Activated naive CD8-positive, alpha-beta T cell treated with anti-CD3 and anti-CD28 coated beads, Interleukin-2, amount 50 U/mL, for 16 hours (primary cell): Measurements from ENCODE around the gene KMT2C.

ENCODE experiments used
- DNase-seq: peaks from one replicate; pipeline ENCODE4 v3.0.0-alpha.2; 2020; ENCODE audit warnings: low read depth, low spot score

The KMT2C gene

DNA sequence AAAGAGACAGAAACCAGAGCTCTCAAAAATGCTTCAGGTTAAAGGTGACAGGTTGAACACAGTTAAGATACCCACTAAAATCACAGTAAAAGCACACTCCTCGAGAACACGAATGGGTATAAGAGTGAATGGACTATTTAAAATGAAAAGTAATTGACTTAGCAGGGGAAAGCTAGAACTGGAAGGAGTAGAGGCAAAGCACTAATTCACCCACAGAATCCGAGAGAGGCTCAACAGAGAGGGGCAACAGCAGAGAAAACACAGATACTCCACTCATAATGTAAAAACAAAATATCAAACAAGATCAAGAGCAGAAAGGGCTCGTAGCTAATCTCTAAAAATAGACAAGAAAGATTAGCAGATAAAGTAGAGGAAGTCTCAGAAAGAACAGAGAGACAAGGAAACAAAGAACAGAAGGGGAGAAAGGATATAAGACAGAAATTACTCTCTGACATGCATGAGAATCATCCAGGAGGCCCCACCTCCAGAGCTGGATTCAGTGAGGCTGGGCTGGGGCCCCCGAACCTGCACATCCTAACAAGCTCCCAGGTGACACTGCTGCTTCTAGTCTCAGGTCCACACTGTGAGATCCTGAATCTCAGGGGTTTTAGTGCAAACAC is 292.7 kb downstream of the KMT2C start:
- no peak for DNase-seq

DNA sequence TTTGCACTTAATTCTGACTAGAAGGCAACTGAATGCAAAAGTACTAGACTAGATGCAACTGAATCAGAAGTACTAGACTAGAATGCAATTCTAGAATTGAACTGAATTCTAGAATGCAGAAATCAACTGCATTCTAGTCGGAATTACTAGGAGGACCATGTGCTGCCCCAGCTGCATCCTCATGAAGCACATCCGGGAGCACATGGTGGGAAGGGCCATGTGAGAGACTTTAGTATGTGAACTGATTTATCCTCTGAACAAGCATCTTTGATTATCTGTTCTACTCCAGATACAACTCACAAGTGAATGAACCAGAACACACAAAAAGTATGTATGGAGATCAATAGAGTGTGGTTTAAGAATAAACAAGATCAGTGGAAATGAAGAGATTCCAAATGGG is 295.2 kb downstream of the KMT2C start:
- DNase-seq: no peak

DNA sequence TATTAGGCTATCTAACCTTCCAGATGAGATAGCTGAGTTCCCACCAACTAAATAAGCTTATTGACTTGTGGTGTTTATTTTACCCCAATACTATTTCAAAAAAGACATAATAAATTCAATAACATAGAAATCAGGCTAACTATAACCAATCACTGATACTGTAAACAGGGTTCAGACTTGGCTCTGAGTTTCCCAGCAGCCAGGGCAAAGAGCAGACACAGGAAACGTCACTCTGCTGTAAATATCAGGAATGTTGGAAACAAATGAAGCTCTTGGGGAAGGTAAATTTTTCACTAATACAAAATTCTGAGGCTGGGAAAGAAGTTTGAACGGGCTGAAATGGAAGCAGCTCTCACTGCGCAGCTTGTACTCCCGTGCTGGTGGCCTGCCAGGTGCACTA is 295.7 kb downstream of the KMT2C start:
- no peak for DNase-seq

DNA sequence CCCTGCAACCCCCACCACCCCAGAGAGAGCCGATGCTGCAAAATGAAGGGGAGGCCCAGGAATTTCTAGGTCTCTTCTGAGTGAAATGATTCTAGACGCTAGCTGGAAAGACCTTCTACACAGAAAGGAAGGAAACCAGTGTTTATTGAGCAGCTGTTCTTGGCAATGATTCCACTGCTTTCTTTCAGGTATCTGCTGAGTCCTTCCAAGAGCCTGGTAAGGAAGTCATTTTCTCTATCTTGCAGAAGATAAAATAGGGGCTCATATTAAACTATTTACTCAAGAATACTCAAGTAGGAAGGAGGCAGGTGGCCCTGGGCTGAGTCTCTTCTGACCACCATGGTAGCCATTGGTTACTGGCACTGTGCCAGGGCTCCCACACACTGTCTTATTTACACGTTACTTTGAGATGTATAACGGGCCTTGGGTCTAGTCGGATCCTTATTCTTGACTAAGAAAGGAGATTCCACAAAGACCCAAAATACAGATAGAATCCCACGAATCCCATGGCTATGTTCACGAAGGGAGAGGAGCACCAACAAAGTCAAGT is 298.3 kb downstream of the KMT2C start:
- DNase-seq: no peak

DNA sequence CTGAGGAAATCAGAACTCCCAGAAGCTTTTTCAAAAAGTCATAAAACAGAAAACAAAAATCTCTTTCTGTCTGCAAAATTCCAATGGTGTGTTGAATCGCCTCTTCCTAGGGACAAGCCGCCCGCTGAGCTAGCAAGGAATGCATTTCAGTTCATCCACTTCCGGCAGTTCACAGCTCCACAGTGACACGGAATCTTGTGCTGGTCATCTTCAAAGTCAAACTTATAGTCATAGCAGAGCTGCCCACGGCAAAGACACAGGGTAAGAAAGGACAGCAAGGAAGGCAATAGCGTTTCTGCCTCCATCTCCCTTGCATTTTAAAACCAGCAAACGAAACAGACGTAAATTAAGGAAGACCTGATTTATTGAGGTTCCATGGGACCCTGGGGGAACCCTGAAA is 299.1 kb downstream of the KMT2C start:
- no peak for DNase-seq

DNA sequence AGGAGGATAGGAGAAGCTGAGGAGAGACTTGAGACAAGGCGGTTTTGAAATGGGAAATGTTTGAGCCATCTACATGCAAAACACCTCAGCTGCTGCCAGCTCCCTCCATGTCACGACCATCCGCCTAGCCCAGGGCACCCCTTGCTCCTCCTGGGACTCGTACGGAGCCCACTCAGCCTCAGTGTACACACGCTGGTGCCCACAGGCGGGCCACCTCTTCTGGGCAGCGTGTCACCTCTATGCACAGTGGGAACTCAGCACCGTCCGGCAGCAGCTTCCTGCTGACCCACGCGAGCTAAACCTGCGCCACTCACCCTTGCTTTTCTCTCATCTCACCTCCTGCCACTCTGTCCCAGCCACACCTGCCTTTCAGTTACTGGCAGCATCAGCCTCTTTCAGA is 302.0 kb downstream of the KMT2C start:
- no peak for DNase-seq

DNA sequence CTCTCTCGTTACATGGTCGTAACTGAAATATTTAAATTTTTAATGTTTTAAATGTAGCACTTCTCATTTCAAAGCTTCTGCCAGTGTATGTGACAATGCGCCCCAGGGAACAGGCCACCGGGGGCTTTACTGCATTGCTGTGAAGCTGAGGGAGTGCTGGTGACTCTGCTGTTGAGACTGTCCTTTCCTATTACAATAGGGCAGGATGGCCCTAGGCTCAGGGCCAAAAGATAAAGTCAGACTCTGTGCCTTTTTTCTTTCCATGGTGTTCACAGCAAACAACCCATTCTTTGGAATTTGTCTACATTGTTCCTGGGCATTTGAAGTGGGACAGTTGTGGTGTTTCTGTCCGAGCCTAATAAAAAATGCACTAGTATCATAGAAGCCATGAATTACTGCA is 303.0 kb downstream of the KMT2C start:
- no peak for DNase-seq

DNA sequence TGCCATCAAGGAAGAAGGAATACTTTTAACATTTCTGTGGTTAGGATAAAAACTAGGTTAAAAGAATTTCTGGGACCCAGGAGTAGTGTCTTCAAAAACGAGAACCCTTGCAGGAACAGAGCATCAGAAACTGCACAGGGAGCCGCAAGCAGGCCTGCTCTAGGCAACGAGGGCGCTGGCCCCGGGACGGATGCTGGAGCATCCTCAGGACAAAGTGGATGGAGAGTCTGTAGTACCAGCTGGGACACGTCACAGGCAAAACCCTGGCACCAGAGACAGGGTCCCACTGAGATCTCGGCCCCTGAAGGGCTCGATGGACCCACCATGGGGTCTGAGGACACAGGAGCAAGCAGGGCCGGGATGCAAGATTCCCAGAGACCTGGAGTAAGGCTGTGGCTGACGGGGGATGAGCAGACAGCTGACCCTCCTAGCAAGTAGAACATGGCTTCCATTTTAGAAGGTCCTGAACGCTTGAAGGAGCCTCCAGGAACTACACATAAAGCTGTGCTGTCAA is 303.8 kb downstream of the KMT2C start:
- DNase-seq: no peak

DNA sequence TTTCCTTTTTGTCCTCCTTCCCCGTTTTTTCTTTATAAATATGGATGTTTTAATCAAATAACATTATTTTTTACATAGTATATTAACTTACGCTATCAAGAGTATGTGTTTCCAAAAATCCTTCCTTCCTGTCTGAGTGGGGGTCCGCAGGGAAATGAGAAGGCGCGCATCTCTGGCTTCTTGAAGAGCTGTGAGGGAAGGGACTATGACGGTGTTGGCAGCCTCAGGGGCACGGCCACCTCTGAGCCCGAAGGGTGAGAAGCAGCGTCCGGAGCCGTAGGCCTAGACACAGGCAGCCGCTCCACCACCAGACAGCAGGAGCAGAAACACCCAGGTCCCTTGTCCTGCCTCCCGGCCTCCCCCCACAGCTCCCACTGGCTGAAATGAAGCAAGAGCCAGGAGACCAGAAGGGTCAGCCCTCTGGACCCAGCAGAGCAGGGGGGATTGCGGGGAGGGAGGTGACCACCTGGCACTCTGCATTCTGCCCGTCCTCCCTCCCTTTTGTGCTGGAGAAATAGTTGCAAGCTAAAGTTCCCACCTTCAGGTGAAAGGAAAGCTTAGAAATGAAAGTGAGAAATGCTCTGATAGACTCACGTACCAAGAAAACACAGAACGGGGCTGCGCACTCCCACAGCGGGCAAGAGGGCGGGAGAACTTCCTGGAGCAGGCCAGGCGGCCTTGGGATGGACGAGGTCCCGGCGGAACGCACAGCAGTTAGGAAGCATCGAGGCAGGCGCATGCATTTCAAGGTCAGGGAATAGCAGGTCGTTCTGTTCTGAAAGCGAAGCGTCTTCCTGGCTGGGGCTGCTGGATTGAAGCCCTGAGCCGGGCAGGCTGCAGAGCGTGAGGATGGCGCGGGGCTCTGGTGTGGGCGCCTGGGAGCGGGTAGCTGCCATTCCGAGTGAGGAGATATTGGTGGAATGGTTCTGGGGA is 304.9 kb downstream of the KMT2C start:
- DNase-seq: no peak

DNA sequence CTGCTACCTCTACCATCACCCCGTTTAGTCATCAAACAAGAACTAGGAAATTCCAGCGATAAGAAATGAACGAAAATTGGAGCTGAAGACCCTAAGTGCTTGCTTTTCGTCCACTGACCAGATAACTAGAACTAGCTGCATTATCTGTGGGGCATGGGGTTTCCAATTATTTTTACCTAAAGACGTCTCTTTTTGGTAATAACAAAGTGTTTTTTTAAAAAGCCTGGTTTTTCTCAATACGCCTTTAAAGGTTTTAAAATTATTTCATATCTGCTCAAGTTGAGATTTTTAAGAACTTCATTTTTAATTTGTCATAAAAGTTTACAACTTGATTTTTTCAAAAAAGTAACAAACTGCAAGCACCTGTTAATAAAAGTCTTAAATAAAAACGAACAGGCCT is 306.1 kb downstream of the KMT2C start:
- no peak for DNase-seq

DNA sequence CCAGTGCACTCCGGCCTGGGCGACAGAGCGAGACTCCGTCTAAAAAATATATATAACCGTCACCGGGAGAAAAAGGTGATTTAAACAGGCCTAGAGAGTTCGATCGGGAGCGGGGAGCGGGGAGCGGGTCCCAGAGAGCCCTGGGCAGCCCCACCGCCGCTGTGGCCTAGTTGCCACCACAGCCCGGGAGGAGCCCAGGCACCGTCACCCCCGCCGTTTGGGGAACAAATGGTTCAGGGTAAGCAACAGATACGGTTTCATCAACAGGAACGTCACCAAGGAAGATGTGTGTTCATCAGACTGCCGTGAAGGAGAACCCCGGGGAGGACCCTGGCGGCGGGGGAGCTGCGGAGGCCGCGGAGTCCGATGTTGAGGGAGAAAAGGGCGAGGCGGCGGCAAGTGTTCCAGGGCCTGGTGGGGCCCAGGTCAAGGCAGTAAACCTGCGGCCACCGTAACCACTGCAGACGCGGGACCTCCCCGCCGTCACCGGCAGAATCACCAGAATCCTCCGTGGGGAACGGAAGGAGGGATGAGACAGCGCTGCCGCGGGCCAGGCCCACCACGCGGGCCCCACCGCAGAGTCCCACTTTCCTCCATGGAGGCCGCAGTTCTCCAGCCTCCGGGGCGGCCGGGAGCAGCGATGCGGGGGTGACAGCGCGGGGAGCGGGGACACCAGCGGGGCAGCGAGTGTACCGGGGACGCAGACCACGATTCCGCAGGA is 306.9 kb downstream of the KMT2C start:
- DNase-seq: no peak

DNA sequence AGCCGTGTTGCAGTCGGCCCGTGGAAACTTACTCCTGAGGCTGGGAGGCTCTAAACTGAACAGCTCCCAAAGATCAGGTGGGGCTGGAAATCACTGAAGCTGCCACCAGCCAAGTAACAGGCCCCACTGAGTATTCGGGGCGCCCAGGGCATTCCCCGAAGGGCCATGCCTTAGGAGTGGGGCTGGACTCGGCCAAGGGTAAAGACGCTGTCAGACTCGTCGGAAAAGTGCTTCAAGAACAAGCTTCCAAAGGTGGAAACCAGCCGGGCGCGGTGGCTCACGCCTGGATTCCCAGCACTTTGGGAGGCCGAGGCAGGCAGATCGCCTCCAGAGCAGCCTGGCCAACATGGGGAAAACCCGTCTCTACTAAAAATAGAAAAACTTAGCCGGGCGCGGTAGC is 307.6 kb downstream of the KMT2C start:
- no peak for DNase-seq

DNA sequence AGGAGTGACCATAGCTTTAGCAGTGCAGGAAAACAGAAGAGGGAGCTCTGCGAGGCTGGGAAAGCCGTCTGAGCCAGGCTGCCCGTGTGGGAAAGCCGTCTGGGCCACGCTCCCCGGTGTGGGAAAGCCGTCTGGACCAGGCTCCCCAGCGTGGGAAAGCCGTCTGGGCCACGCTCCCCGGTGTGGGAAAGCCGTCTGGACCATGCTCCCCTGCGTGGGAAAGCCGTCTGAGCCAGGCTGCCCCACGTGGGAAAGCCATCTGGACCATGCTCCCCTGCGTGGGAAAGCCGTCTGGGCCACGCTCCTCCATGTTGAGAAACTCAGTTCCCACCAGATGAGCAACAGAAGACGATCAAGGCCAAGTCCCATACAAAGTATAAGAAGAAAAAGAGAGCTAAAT is 308.6 kb downstream of the KMT2C start:
- DNase-seq: no peak

DNA sequence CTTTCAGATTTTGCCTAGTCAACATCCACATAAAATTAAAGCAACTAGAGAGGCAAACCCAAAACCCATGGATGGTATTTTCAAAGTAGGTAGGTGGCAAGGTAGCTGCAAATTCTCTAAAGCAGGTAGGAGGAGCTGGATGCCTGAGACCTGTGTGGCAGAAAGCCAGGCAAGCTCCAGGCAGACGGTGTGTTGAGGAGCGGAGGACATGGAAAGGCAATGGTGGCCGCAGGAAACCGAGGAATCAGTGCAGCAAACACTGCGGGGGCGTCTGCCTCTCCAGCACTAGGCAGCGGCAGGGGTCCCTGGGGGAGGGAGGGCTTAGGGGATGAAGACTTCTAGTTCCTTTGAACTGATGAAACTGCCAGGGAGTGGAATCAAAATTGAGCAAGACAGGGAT is 309.1 kb downstream of the KMT2C start:
- DNase-seq: no peak

DNA sequence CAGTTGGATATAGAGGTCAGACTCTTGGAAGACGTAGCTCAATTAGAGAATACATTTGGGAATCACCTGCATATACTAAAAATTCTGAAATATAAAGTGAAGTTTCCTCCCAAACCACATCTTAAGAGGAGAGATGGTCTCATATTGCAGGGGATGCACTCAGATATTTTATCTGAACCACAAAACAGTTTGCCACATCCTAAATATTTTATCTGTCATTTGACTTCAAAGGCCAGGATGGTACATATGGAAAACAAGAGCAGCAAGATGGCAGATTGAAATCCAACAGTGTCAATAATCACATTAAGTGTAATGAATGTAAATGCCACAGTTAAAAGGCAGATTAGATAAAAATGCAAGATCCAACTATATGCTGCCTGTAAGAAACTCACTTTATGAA is 313.3 kb downstream of the KMT2C start:
- DNase-seq: no peak

DNA sequence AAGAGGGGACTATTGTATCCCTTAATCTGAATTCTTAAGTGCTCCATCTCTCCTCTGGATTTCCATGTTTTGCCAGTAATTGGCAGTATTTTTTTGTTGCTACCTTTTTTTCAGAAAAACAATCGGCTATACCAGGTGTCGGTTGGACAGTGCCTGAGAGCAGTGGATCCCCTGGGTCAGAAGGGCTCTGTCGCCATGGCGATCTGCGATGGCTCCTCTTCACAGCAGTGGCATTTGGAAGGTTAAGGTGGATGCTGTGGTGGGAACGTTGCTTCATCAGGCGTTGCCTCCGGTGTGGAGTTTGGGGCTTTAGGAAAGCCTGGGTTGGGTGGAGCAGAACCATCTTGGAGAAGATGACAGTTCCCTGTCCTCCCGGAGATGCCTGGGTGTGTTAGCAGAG is 314.4 kb downstream of the KMT2C start:
- DNase-seq: no peak

DNA sequence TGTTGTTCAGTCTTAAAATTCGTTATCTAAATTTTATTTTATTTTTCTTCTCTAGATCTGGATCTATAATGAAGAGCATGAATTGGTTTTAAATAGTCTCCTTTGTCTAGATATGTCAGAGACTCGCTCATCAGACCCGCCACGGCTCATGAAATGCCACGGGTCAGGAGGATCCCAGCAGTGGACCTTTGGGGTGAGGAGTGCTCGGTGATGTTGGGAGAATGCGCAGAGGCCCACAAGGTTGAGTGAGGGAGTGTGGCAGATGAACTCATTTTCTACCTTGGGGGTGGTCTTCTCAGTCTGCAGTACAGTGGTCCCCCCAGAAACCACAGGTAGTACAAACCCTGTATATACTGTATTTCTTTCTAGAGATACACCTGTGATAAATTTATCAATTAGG is 315.0 kb downstream of the KMT2C start:
- no peak for DNase-seq

DNA sequence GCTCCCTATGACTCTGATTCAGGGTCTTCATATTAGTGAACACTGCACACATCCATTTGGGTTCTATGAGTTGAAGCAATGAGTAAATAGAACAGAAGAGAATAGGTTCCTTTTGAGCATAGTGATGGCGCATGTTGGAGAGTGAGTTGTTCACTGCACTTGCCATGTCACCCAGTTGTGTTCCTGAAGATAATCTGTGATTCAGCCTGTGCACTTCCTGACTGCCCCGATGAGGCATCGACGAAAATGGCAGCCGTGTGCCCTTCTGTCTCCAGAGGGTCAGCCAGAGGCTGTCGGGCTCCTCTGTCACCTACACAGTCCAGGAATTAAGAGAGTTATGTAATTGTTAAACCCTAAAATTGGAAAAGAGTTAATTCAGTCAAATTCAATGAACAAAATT is 315.6 kb downstream of the KMT2C start:
- DNase-seq: no peak

DNA sequence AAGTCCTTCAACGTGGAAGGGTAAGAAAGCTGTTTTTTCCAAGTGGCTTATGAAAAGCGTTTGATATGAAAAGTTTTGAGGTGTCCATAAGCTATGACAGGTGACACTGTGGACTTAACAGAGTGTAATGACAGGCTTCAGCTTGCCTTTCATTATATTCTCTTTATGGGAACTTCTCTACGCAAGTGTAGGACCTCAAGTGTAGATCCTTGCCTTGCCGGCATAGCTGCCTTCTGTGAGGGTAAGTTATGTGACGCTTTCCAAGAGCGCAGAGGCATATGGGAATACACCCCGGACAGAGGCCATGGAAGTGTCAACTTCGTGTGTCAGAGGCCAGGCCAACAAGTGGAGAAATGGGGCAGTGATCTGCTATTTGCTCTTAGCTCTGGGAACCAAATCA is 318.4 kb downstream of the KMT2C start:
- DNase-seq: no peak

DNA sequence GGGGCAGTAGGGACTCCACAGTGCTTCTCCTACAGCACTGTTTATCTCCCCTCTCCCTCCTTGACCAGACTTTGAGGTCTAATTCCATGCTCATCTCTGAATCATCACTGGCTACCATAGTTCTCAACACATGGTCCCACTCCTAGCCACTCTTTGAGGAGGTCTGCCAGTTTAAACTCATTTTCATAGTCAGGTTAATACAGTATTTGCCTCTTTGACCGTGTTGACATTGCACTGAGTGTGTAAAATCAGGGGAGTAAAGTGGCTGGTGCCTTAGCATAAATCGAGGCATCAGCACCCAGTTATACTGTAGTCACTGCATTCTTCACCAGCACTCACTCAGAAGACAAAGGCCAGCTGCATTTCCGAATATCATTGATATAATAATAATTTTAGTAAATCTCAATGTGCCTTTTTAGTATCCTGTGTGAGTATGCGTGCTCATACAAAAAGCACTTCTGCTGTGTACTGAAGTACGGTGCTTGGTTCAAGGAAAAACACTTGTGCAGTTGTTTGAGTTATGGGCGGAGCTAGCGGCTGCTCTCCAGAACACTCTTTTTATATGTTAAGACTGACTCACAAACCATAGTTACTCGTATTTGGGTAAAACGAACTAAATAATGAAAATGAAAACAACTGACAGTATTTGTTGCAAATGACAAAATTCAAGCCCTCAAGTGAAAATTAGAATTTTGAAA is 320.6 kb downstream of the KMT2C start:
- DNase-seq: no peak

DNA sequence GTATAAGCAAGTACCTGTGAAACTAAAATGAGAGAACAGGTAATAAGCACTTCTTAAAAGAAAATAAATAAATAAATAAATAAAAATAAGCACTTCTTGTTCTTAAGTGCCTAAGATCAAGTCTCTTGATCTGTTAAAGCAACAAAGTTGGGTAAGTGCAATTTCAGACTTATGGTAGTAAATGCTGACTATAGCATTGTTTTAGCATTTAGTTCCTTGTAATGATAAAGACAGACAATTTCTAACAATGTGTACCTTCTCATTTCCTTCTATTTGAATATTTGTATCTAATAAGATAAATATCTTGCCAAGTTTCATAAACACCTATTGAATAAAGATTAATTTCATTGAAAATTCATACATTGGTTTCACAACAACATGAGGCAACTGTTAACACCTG is 323.0 kb downstream of the KMT2C start:
- no peak for DNase-seq

DNA sequence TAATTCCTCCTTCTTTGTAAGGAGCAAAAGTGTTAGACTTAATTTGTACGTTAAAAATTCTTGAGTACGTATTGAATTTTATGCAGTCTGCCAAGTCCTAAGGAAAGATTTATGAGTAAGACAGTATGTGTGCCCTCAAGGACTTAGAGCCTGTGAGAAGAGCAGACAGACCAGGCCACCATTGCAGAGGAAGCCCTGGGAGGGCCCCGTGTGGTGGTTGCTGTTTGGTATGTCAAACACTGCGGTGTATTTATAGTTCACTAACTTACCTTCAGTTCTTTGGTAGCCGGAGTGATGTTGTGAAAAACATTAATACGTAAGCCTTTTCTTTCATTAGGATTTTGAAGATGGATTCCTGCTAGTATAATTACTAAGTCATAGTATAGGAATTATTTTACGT is 327.4 kb downstream of the KMT2C start:
- DNase-seq: no peak
